Activated T-helper 17 cell treated with anti-CD3 and anti-CD28 coated beads, Interleukin-2, amount 50 U/mL, for 72 hours (primary cell): ENCODE measurements around the gene ST3GAL5. TPM values are rescaled to one million over a fixed set of nuclear protein-coding genes. Genes with fewer than 3 reads are reported as not detected.

Source experiments
- total RNA-seq, 2 donors: library from RNA; stranded (reverse); gene quantifications; one replicate each; pipeline ENCODE4 v1.2.3, GENCODE V29; 2022

Gene ST3GAL5
- total RNA-seq, 2 donors from 2014 or later = 7.6 to 13.7 TPM

Other genes with a start within 250 kb of the ST3GAL5 start
- gene SFTPB, start 220.8 kb downstream of the ST3GAL5 start, total RNA-seq = not detected
- gene GNLY, start 194.6 kb downstream of the ST3GAL5 start, total RNA-seq = 10 to 100 TPM; 10.6 to 32.4 TPM
- gene ATOH8, start 135.0 kb downstream of the ST3GAL5 start, total RNA-seq = not detected
- 10 to 100 TPM; 30.3 to 62.0 TPM for gene POLR1A, start 216.9 kb upstream of the ST3GAL5 start, total RNA-seq
- 100 to 1,000 TPM; 165 to 170 TPM for gene PTCD3, start 217.2 kb upstream of the ST3GAL5 start, total RNA-seq